M059J (cell line): ENCODE results near the gene CCDC158. TPM values are rescaled to one million over a fixed set of nuclear protein-coding genes. Genes with fewer than 3 reads are reported as not detected.
A peak's percentile ranks its signal among the peaks of the same experiment; 100 is the strongest.
"Not testable (repeated sequence)": the region's sequence is repeated elsewhere in the genome, so short reads cannot be mapped to it uniquely, and the experiment has no call there.

Source experiments
- DNase-seq: peaks from one replicate; pipeline ENCODE4 v3.0.0-alpha.2; 2012; ENCODE audit warnings: low read depth
- total RNA-seq: library from RNA; depleted of rRNA; stranded (reverse); fragments of >200 nt; shearing (Covaris generic); gene quantifications from 2 replicates; pipeline ENCODE4 v1.2.3, GENCODE V29; 2014; rRNA removed

CCDC158 gene
- not detected in 2 replicates for total RNA-seq

GRCh38 chr4:76420762-76421581 lies at the start of gene CCDC158:
CCDC158 (minus strand) TSS chr4:76421141; CDS start chr4:76403207, 17,934 bp downstream.
- no peak for DNase-seq

- DNase-seq, result no peak
These were observed 49.6 kb upstream of the CCDC158 start for GRCh38 chr4:76470532-76470931.

DNA sequence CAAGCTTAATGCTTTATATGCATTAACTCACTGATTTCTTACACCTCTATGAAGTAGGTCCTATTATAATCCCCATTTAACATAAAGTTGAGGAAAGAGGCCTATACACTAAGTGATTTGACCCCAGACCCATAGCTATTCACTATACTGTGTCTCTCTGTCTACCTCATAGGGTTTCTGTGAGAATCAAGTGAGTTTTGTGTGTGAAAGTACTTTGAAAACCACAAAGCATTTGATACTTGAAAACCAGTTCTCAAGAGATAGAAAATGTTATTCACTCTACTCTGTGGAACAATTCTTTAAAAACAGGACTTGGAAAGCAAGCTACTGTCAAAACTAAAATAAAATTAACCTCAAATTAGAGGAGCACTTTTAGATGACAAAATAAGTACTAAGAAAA lies 49.1 kb upstream of the CCDC158 start:
- no peak for DNase-seq

GRCh38 chr4:76463568-76463967 lies 42.6 kb upstream of the CCDC158 start:
- no peak for DNase-seq

GRCh38 chr4:76459291-76459723 lies 38.4 kb upstream of the CCDC158 start:
- DNase-seq, result peak; percentile 93

GRCh38 chr4:76458825-76459224 lies 37.9 kb upstream of the CCDC158 start:
- DNase-seq, result peak; percentile 61

- no peak for DNase-seq
These were observed 37.4 kb upstream of the CCDC158 start for GRCh38 chr4:76458297-76458696.

DNA sequence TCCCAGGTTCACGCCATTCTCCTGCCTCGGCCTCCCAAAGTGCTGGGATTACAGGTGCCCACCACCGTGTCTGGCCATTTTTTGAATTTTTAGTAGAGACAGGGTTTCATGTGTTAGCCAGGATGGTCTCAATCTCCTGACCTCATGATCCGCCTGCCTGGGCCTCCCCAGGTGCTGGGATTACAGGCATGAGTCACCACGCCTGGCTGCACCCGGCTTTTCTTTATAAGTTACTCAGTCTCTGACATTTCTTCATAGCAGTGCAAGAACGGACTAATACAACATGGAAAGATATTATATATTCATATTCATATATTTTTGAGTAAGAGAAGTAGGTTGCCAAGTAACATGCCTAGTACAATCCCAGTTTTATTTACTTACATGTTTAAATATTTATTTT lies 36.9 kb upstream of the CCDC158 start:
- DNase-seq, result peak; percentile 72

GRCh38 chr4:76454073-76454472 lies 33.1 kb upstream of the CCDC158 start:
- not testable (repeated sequence) for DNase-seq

- DNase-seq, result no peak
These were observed 32.3 kb upstream of the CCDC158 start for GRCh38 chr4:76453232-76453631.

GRCh38 chr4:76449833-76450232 lies 28.9 kb upstream of the CCDC158 start:
- DNase-seq, result peak; percentile 16

- DNase-seq, result peak; percentile 74
These were observed 28.4 kb upstream of the CCDC158 start for GRCh38 chr4:76449362-76449767.

DNA sequence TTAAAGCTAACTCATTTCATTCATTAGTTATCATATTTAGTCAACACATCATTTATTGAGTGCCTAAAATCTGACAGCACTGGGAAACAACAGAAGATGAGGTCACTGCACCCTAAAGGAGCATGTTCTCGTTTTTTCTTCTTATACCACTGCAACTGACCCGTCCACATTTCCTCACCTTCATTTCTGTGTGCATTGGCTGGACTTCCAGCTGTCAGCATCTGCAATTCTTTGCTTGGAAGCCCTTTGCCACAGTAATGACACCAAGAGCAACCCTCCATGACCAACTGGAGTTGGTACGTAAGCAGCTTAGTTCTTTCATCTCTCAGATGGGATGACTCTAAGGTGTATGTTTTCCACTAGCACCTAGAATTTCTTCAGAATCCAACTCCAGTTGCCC lies 27.3 kb upstream of the CCDC158 start:
- DNase-seq, result no peak

DNA sequence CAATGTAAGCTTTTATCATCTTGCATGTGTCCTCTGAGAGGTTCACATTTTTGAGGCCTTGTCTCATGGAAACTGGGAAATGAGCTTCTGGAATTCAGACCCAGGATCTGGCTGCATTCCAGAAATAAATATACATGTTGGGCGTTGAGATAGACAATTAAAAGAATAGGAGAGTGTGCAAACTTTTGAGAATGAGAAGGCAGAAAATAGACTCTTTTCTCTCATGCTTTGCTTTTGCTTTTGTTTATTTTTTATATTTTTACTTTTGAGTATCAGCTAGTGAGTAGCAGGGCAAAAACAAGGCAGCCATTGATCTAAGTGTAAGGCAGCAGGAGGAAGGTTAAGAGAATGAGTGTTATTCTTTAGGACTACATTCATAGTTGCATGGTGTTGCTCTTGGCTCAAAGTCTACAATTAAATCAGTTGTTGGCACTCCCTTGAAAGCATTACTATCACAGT lies 26.5 kb upstream of the CCDC158 start:
- DNase-seq, result peak; percentile 58

DNA sequence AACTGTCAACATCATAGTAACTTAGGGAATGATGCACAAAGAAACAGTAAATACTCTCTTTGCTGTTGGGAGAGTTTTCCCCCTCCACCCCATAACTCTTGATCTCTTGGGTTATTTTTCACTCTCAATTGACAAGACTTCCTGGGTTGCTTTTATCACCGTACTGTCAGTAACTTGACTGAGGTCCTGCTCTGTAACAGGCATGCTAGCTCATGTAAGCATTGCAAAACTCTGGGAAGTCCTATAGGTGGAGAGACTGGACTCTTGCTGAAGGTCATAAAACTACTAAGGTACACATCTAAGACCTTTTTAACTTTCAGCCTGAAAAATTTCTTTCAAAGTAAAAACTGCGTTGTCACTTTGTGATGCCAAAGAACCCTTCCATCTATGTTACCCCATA lies 25.0 kb upstream of the CCDC158 start:
- DNase-seq, result no peak

DNA sequence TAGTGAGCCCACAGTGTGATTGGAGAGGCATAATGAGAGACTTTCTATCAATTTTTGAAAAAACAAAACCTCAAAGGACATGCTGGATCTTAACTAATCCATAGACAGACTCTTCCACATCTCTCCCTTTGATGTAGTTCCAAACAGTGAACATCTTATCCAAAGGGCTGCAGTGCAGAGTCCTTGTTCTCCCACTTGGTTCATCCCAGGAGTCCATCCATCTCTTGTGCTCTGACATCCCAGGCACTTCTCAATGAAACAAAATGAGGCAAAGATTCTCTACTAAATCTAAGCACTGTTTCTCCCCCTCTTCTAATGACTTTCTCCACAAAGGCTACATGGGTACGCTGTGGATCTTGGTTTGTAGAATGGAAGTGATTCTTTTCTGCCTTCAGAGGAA lies 22.4 kb upstream of the CCDC158 start:
- no peak for DNase-seq

DNA sequence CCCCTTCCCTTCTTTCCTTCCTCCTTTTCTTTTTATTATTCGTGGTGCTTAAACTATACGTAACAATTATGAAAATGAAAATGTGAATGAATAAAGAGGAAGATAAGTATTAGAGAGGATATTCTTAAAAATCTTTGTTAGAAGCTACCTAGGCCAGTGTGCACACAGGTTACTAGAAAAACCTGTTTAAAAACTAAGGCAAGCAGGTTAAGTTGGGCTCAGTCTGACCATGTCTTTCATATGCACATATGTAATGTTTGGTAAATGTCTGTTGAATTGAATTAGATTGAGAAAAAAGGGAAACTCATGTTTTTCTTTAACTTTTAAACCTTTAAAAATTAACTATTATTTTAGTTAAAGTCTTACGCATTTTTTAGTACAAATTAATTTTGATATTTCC lies 21.9 kb upstream of the CCDC158 start:
- DNase-seq, result no peak

- no peak for DNase-seq
These were observed 20.9 kb upstream of the CCDC158 start for GRCh38 chr4:76441881-76442280.

GRCh38 chr4:76439491-76439890 lies 18.6 kb upstream of the CCDC158 start:
- no peak for DNase-seq

GRCh38 chr4:76435528-76436319 lies 14.8 kb upstream of the CCDC158 start:
- peak; percentile 41 for DNase-seq

- peak; percentile 81 for DNase-seq
These were observed 14.1 kb upstream of the CCDC158 start, which contains the start of gene SHROOM3 for GRCh38 chr4:76434901-76435527. SHROOM3 (plus strand) TSS chr4:76435229; CDS start chr4:76436053, 824 bp downstream.
